ENCODE measurements around the gene NME9. TPM values are rescaled to one million over a fixed set of nuclear protein-coding genes. Genes with fewer than 3 reads are reported as not detected.

NME9 gene
- polyA plus RNA-seq, 2 of the 4 experiments (the other 2 are of a cell fraction) = 0.05 TPM; not detected in 1

DNA sequence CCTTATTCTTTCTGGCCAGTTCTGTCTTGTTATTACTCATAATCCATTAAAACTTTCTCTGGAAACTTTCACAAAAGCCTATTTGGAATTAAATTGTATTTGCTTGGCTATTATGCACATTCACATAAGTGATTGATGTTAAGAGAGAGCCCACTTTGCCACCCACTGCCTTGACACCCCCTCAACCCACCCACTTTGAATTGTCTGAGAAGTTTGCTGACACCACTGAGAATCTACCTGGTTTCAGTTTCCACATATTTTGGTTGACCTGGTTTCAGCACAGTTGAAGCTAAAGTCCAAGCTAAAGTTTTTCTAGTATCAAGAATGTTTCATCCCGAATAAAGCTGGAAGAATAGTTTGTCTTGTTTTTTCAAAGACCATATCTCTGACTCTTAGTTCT is 71.7 kb downstream of the NME9 start:
- no peak for ATAC-seq
- H3K4me2 ChIP-seq = no peak overlapping the region
- no peak for DNase-seq (ENCODE audit: low read depth in 1 of 2, low spot score in 1 of 2)
- H3K4me3 ChIP-seq = no peak overlapping the region
- CTCF ChIA-PET = no interaction called here
- no peak overlapping the region for H3K27ac ChIP-seq
- H3K9me3 ChIP-seq = no peaks in the 10 kb centered on the region
- POLR2A ChIA-PET = no interaction called here
- WGBS (ENCODE audit: missing lambda C conversion rate) = 100% methylated on average over 1 of the region's 1 CpG
- no peak for FAIRE-seq
- H3K4me1 ChIP-seq = peaks cover 7% of the 10 kb centered on the region; the same call in 1 of the 3 replicates
- no peak for TF ChIP-seq FOXS1 (CRISPR knock-in tag; IDR thresholded peaks at IDR 0.05)
- TF ChIP-seq, protein P1, sequence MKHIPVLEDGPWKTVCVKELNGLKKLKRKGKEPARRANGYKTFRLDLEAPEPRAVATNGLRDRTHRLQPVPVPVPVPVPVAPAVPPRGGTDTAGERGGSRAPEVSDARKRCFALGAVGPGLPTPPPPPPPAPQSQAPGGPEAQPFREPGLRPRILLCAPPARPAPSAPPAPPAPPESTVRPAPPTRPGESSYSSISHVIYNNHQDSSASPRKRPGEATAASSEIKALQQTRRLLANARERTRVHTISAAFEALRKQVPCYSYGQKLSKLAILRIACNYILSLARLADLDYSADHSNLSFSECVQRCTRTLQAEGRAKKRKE (CRISPR knock-in tag; IDR thresholded peaks at IDR 0.05; ENCODE audit: low read depth) = no peak
- TF ChIP-seq SMC3 (IDR thresholded peaks at IDR 0.05) = no peak
- no peak for TF ChIP-seq JUNB (IDR thresholded peaks at IDR 0.05)
- TF ChIP-seq FOSL2 (IDR thresholded peaks at IDR 0.05) = no peak
- no peak for TF ChIP-seq FOSL2 (CRISPR knock-in tag; IDR thresholded peaks at IDR 0.05)
- TF ChIP-seq KDM1A (IDR thresholded peaks at IDR 0.05; ENCODE audit: low read depth) = no peak

DNA sequence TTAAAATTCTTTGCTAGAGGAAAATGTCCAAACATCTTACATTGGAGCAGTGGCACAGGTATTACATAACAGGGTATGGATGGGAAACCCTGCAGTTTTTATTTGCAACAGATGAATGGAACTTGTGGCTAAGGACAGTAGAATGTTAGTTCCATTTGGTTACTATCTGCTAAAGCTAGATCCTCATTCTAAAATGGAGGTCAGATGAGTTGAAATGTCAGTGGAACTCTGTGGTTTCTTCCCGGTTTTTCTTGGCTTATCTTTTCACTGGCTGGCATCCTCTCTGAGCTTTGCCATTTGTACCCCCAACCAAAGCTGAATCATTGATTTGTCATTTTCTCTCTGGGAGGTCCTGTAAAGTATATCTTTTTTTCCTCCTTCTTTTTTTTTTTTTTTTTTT is 73.6 kb downstream of the NME9 start:
- WGBS (ENCODE audit: missing lambda C conversion rate) = 81% methylated on average over 1 of the region's 1 CpG
- DNase-seq (ENCODE audit: low read depth in 1 of 2, low spot score in 1 of 2) (no peak), FAIRE-seq (no peak), ATAC-seq (no peak)
- ChIA-PET CTCF (interaction anchor here (1.0 kb wide), 1 partner anchor 8 kb away, joined by 3 read pairs; no protein-coding TSS in a partner anchor), POLR2A (no interaction called here)
- Histone ChIP-seq H3K4me2 (no peak overlapping the region), H3K4me3 (no peak overlapping the region), H3K9me3 (no peaks in the 10 kb centered on the region), H3K27ac (no peak overlapping the region), H3K4me1 (peaks cover 7% of the 10 kb centered on the region; the same call in 1 of the 3 replicates)
- TF ChIP-seq TP53 (CRISPR knock-in tag; IDR thresholded peaks at IDR 0.05) (no peak), SMC3 (IDR thresholded peaks at IDR 0.05) (no peak), FOSL2 (IDR thresholded peaks at IDR 0.05) (no peak), FOSL2 (CRISPR knock-in tag; IDR thresholded peaks at IDR 0.05) (no peak), CEBPB (IDR thresholded peaks at IDR 0.05) (no peak), KDM5A (IDR thresholded peaks at IDR 0.05) (no peak), ZNF302 (CRISPR knock-in tag; IDR thresholded peaks at IDR 0.05) (no peak), MAZ (IDR thresholded peaks at IDR 0.05; ENCODE audit: borderline replicate concordance, low read depth, low read length) (no peak), HOXA7 (CRISPR knock-in tag; IDR thresholded peaks at IDR 0.05) (no peak), CBX2 (IDR thresholded peaks at IDR 0.05; ENCODE audit: borderline replicate concordance, low read depth) (no peak), HOXB5 (CRISPR knock-in tag; IDR thresholded peaks at IDR 0.05) (no peak), KDM1A (IDR thresholded peaks at IDR 0.05; ENCODE audit: low read depth) (no peak), CHD2 (IDR thresholded peaks at IDR 0.05; ENCODE audit: low read length, partially characterized antibody) (no peak), BHLHE40 (IDR thresholded peaks at IDR 0.05; ENCODE audit: low read depth, low read length) (no peak)
- TF ChIP-seq, protein P2, sequence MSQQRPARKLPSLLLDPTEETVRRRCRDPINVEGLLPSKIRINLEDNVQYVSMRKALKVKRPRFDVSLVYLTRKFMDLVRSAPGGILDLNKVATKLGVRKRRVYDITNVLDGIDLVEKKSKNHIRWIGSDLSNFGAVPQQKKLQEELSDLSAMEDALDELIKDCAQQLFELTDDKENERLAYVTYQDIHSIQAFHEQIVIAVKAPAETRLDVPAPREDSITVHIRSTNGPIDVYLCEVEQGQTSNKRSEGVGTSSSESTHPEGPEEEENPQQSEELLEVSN (IDR thresholded peaks at IDR 0.05; ENCODE audit: borderline replicate concordance, low read depth) = no peak

DNA sequence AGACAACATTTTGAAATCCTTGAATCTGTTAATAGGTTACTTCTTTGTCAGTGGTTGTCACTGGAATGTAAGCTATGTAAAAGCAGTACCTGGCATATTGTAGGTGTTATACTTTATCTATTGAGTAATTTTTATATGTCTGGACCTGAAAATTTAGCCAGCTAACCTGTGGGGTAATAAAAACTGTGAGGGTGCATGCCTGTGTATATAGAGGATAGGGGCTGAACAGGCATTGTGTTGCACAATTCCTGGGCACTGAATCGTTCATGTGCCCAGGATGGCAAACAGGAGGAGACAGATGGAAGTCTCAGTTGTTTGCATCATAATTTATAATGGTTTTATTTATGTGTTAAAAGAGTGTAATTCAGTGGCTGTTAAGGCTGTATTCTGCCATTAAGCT is 75.4 kb downstream of the NME9 start:
- no peak for ATAC-seq
- Histone ChIP-seq H3K9me3 (no peaks in the 10 kb centered on the region), H3K4me1 (peaks cover 7% of the 10 kb centered on the region; the same call in 1 of the 3 replicates), H3K27ac (no peak overlapping the region), H3K4me3 (no peak overlapping the region), H3K4me2 (no peak overlapping the region)
- POLR2A ChIA-PET = no interaction called here
- CTCF ChIA-PET = no interaction called here
- no peak for FAIRE-seq
- no peak for DNase-seq (ENCODE audit: low read depth in 1 of 2, low spot score in 1 of 2)
- WGBS (ENCODE audit: missing lambda C conversion rate) = 15% methylated on average over 1 of the region's 1 CpG
- TF ChIP-seq EHMT2 (IDR thresholded peaks at IDR 0.05; ENCODE audit: low read depth) = no peak
- TF ChIP-seq CHD4 (IDR thresholded peaks at IDR 0.05; ENCODE audit: borderline replicate concordance) = no peak
- no peak for TF ChIP-seq TFCP2L1 (CRISPR knock-in tag; IDR thresholded peaks at IDR 0.05)
- TF ChIP-seq, protein P3, sequence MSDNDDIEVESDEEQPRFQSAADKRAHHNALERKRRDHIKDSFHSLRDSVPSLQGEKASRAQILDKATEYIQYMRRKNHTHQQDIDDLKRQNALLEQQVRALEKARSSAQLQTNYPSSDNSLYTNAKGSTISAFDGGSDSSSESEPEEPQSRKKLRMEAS (IDR thresholded peaks at IDR 0.05) = no peak
- no peak for TF ChIP-seq FOXS1 (CRISPR knock-in tag; IDR thresholded peaks at IDR 0.05)
- TF ChIP-seq HEYL (CRISPR knock-in tag; IDR thresholded peaks at IDR 0.05) = no peak
- no peak for TF ChIP-seq EHF (CRISPR knock-in tag; IDR thresholded peaks at IDR 0.05)
- TF ChIP-seq, protein P1 (CRISPR knock-in tag; IDR thresholded peaks at IDR 0.05; ENCODE audit: low read depth) = no peak
- no peak for TF ChIP-seq CBX2 (IDR thresholded peaks at IDR 0.05; ENCODE audit: borderline replicate concordance, low read depth)
- TF ChIP-seq, protein P4, sequence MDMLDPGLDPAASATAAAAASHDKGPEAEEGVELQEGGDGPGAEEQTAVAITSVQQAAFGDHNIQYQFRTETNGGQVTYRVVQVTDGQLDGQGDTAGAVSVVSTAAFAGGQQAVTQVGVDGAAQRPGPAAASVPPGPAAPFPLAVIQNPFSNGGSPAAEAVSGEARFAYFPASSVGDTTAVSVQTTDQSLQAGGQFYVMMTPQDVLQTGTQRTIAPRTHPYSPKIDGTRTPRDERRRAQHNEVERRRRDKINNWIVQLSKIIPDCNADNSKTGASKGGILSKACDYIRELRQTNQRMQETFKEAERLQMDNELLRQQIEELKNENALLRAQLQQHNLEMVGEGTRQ (IDR thresholded peaks at IDR 0.05) = no peak
- no peak for TF ChIP-seq JUN (IDR thresholded peaks at IDR 0.05)
- TF ChIP-seq FOSL2 (IDR thresholded peaks at IDR 0.05) = no peak
- no peak for TF ChIP-seq FOSL2 (CRISPR knock-in tag; IDR thresholded peaks at IDR 0.05)
- TF ChIP-seq, protein P5, sequence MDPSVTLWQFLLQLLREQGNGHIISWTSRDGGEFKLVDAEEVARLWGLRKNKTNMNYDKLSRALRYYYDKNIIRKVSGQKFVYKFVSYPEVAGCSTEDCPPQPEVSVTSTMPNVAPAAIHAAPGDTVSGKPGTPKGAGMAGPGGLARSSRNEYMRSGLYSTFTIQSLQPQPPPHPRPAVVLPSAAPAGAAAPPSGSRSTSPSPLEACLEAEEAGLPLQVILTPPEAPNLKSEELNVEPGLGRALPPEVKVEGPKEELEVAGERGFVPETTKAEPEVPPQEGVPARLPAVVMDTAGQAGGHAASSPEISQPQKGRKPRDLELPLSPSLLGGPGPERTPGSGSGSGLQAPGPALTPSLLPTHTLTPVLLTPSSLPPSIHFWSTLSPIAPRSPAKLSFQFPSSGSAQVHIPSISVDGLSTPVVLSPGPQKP (IDR thresholded peaks at IDR 0.05; ENCODE audit: low read depth, low read length) = no peak
- TF ChIP-seq ZSCAN20 (CRISPR knock-in tag; IDR thresholded peaks at IDR 0.05) = no peak
- no peak for TF ChIP-seq KDM1A (IDR thresholded peaks at IDR 0.05; ENCODE audit: low read depth)
- TF ChIP-seq HDAC2 (IDR thresholded peaks at IDR 0.05) = no peak
- no peak for TF ChIP-seq CEBPB (IDR thresholded peaks at IDR 0.05)
- TF ChIP-seq RCOR1 (IDR thresholded peaks at IDR 0.05; ENCODE audit: low read depth, low read length) = no peak
- no peak for TF ChIP-seq GATA3 (IDR thresholded peaks at IDR 0.05; ENCODE audit: borderline replicate concordance)

Data from A549 (cell line).